ENCODE results near the gene GHRH.

The GHRH gene

DNA sequence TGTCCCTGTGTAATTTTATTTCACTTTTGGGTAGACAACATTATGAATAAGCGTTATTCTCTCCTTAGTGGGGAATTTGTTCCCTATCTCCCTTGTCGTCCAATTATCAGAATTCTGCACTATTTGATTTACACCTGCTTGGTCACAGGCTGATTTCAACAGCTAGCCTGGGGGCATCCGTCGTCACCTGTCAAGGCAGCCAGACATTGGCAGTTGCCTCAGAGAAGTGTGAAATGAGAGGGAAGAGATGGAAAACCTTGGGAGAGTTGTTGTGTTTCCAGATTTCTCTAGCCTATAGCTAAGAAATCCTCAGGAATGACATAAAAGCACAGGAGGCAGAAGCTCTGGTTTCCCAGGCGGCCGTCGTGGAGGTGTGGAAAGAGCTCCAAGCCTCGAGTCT is 891 bp upstream of the GHRH start:
- DNase-seq (ENCODE audit: low read depth) = no peak

- DNase-seq (ENCODE audit: low read depth) = no peak
These were observed 691 bp downstream of the GHRH start for GRCh38 chr20:37260923-37261322.

DNA sequence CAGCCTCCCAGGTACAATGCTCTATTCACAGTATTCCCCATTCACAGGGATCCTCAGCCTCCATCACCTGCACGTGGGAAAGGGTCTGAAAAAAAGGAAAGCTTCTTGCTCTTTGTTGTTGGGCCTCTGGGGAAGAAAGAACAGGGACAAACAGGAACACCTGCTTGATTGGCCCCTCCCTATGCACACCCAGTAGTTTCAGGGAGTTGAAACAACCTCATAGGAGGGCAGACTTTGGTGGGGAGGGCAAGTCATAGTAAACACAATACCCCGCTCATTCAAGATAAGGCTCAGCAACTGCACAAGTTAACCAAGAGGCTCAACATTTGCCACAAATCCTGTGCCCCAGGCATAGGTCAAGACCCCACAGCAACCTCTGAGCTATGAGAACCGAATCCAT is 1.7 kb downstream of the GHRH start:
- DNase-seq (ENCODE audit: low read depth) = no peak

GRCh38 chr20:37259031-37259430 is 2.6 kb downstream of the GHRH start:
- no peak for DNase-seq (ENCODE audit: low read depth)

DNA sequence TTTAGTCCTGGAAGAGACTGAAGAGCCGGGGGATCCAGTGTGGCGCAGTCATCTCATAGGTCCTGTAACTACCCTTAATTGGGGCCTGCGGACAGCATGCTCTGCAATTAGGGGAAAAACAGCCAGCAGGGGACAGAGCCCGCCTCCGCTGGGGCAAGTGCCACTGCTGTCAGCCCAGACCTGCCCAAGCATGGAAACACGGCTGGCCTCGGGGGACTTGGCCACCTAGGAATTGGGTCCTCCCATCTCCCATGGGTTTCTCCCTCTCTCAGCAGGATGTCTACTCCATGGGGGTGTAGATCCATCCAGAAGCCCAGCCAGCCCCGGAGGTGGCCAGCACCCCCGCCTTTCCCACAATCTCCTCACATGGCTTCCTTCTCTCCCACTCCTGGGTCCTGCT is 3.6 kb downstream of the GHRH start:
- DNase-seq (ENCODE audit: low read depth) = no peak

DNA sequence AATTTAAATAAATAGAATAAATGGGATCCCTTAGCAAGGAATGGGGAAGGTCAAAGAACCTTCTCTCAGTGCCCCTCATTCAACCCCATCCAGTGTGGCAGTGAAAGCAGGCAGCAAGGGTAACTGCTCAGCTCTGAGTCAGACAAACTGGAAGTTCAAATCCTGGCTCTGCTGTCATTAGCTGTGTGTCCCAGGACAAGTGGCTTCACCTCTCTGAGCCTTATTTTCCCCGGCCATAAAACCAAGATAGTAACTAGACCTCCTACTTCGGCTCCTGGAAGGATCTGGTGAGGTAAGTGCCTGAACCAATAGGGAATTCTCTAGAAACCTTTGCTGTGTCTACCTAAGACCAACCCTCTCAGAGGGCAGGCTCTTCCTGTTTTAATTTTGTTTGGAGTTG is 4.1 kb downstream of the GHRH start:
- no peak for DNase-seq (ENCODE audit: low read depth)

GRCh38 chr20:37256286-37256685 is 5.3 kb downstream of the GHRH start:
- DNase-seq (ENCODE audit: low read depth) = no peak

- no peak for DNase-seq (ENCODE audit: low read depth)
These were observed 7.3 kb downstream of the GHRH start for GRCh38 chr20:37254114-37254878.

DNA sequence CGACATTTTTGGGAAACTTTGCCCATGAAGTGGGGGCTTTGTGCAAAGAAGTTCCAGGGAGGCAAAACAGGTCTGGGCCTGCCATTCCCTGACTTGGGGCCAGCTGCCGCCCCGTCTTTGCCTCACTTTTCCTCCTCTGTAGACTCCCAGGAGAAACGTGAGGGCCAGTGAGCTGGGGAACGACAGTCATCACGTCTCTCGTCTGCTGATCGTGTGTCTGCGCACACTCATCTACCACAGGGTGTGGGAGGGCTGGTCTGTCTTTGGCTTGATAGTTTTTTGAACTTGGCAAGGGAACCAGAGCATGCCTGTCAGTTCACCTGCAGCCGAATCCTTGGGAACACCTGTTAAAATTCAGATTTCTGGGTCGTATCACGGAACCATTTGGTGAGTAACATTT is 8.5 kb downstream of the GHRH start:
- no peak for DNase-seq (ENCODE audit: low read depth)

GRCh38 chr20:37251825-37252477 is 9.7 kb downstream of the GHRH start:
- no peak for DNase-seq (ENCODE audit: low read depth)

DNA sequence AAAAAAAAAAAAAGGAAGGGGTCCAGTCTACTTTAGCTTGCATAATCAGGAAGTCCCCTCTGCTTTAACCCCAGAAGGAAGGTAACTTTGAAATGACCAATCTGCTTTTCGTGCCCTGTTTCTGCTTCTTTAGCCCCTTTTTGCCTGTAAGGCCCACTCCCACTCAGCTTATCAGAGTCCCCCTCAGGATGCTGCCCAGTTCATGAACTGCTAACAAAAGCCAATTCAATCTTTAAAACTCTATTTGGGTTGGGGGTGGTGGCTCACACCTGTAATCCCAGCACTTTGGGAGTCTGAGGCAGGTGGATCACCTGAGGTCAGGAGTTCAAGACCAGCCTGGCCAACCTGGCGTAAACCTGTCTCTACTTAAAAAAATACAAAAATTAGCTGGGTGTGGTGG is 12.3 kb downstream of the GHRH start:
- no peak for DNase-seq (ENCODE audit: low read depth)

- no peak for DNase-seq (ENCODE audit: low read depth)
These were observed 14.1 kb downstream of the GHRH start for GRCh38 chr20:37247547-37247946.

DNA sequence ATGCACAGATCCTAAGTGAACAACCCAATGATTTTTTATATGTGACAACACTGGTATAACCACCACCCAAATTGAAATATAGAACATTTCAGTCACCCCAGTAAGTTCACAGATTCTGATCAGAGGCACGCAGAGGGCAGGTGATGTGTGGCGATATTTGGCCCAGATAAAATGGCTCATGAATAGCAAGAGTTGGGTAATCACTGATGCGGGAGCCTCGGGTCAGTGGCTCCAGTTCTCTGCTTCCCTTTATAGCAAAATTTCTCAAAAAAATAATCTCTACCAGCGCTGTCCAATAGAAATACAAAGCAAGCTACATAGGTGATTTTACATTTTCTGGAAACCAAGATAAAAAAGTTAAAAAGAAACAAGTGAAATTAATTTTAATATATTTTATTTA is 14.9 kb downstream of the GHRH start:
- no peak for DNase-seq (ENCODE audit: low read depth)

- no peak for DNase-seq (ENCODE audit: low read depth)
These were observed 16.1 kb downstream of the GHRH start for GRCh38 chr20:37245216-37246150.

- DNase-seq (ENCODE audit: low read depth) = no peak
These were observed 17.0 kb downstream of the GHRH start for GRCh38 chr20:37244572-37244957.

DNA sequence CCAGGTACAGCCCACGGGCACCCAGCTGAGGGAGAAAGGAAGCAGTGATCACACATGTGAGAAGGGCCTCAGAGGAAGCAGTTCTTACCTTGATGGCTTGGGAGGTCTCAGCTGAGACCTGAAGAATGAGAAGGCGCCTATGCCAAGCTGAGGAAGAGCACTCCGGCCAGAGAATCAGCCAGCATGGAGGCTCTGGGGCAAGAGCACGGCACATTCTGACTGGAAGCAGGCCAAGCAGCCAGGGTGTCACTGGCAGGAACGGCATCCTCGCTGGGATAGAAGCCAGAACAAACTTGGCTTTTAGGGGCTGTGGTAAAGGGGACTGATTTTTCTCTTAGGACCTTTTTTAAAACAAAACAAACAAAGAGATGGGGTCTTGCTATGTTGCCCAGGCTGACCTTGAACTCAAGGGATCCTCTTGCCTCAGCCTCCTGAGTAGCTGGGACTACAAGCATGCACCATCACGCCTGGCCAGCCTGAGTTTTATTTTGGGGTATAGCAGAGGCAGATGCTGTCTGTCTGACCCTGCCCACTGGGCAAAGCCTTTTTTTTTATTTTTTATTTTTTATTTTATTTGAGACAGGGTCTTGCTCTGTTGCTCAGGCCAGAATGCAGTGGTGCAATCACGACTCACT is 17.6 kb downstream of the GHRH start:
- DNase-seq (ENCODE audit: low read depth) = no peak

DNA sequence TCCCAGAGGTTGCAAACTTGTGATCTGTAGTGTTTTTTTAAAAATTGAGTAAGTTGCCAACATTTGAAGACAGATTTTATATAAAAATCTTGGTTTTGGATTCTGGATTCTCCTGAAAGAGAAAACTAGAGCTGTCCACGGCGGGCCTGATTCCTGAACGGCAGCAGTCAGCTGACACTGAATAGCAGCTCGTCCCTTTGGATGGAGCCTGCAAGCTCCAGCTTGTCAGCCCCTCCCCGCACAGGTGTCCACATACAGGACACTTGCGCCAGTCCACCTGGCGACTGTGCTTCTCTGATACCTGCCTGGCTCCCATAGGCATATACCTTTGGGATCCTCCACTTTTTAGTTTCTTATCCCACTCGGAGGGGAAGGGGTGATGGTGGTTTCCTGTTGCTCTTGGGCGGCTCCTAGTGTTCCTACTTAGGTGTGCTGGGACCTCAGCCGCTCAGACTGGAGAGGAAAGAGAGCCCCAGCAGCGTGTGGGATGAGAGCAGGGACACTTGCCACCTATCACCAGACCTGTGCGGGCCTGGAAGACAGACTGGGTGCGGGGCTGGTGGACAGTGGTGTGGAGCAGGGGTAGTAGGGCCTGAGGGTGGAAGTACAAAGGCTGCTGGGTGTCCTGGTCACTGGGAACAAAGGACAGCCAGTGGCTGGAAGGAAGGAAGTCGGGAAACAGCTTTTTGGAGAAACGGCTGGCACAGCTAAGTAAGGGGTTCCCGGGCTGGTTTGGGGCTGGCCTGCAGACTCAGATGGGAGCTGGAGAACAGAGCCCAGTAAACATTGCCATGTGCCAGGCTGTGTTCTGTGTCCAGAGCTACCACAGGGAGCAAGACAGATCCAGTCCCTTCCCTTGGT is 18.3 kb downstream of the GHRH start:
- DNase-seq (ENCODE audit: low read depth) = no peak

DNA sequence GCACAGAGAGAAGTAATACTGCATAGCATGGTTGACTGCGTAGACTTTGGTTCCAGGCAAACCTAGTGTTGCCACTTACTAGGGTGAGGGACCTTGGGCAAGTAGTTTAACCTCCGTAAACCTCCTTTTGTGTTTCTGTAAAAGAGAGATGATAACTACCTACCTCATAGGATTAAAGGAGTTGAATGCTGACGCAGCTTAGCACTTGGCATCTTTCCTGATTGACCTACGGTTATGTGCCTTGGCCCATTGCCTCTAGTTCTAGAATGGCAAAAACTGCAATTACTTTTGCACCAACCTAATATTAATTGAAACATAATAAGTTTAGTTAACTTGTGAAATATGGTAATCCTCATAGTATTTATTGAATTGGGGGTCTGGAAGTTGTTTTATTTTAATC is 19.1 kb downstream of the GHRH start:
- DNase-seq (ENCODE audit: low read depth) = no peak

GRCh38 chr20:37240337-37241067 is 21.1 kb downstream of the GHRH start:
- DNase-seq (ENCODE audit: low read depth) = no peak

- no peak for DNase-seq (ENCODE audit: low read depth)
These were observed 22.6 kb downstream of the GHRH start for GRCh38 chr20:37238935-37239451.

Measured in activated T-cell treated with anti-CD3 and anti-CD28 coated beads for 24 hours (primary cell).